Brain microvascular endothelial cell (primary cell): ENCODE data around the gene ALDH18A1.

Experiments used
- DNase-seq: peaks from one replicate; pipeline ENCODE4 v3.0.0-alpha.2; 2020
- H3K27ac ChIP-seq: fragments of 250-450 bp; sonication (Bioruptor Pico); 2 replicates; pipeline ENCODE4 v1.5.1; 2020; ENCODE audit warnings: mild to moderate bottlenecking, moderate library complexity
- H3K27me3 ChIP-seq: fragments of 250-450 bp; sonication (Bioruptor Pico); replicated peaks from 2 replicates; pipeline ENCODE4 v1.5.1; 2020; ENCODE audit warnings: mild to moderate bottlenecking
- H3K36me3 ChIP-seq: fragments of 250-450 bp; sonication (Bioruptor Pico); replicated peaks from 2 replicates; pipeline ENCODE4 v1.5.1; 2020; ENCODE audit warnings: mild to moderate bottlenecking
- H3K4me3 ChIP-seq: 2 replicates; pipeline ENCODE4 v1.5.1; 2011; ENCODE audit warnings: low read depth, mild to moderate bottlenecking, control low read depth, low read length, moderate library complexity
- in situ Hi-C: cut with HindIII; loops from 2 replicates; pipeline ENCODE4 v1.10.0; 2017; ENCODE audit warnings: low sequenced_read_pairs, low pct_ligation_motif_present
- TF ChIP-seq, protein P1 (sequence below): IDR thresholded peaks from 2 replicates; pipeline ENCODE4 v1.5.1; 2011; ENCODE audit warnings: low read depth, mild to moderate bottlenecking, moderate library complexity, low read length, control low read depth, inconsistent platforms; ENCODE audit errors: missing control alignments

Gene ALDH18A1

DNA sequence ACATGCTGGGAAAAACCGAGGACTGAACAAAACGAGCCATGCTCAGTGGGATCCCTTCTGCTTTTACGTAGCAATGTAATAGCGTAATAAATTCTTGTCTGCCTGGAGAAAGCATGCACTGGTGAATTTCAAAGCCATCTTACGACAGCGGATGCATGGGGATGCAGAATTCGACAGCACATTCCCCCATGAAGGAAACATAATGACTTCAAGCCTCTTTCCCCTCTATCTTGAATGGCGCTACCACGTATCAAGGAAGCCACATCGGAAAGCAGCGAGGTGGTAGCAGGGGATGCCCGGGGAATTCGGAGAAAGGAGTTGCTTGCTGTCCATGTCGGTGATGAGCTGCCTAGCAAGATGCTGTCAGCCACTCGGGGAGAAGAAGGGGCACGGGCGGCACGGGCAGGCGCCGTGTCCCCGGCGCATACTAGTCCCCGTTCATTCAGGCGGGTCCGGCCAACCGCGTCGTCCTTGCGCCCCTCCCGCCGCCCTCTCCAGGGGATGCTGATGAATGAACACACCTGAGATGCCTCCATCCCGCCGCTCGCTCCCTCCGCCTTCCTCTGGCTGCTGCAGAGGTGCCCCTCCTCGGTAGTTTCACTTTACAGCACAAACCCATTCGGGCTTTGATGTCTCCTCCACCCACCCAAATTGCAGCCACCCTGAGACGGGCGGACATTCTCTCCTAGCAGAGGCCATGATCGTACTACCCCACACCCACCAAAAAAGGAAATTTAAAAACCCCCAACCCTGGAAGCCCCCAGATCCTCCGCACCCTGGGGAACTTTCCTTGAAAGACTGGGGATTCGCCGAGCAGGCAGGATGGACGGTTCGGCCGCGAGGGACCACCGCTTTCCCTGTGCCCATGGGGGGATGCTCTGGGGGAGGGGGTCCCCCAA is 96.0 kb downstream of the ALDH18A1 start:
- H3K27ac ChIP-seq: no peak overlapping the region
- H3K27me3 ChIP-seq: peaks cover 11% of the 10 kb centered on the region
- peak overlapping the region; percentile 70 for H3K4me3 ChIP-seq
- in situ Hi-C loops: no loop called here
- DNase-seq: peak; percentile 1
- TF ChIP-seq, protein P1, sequence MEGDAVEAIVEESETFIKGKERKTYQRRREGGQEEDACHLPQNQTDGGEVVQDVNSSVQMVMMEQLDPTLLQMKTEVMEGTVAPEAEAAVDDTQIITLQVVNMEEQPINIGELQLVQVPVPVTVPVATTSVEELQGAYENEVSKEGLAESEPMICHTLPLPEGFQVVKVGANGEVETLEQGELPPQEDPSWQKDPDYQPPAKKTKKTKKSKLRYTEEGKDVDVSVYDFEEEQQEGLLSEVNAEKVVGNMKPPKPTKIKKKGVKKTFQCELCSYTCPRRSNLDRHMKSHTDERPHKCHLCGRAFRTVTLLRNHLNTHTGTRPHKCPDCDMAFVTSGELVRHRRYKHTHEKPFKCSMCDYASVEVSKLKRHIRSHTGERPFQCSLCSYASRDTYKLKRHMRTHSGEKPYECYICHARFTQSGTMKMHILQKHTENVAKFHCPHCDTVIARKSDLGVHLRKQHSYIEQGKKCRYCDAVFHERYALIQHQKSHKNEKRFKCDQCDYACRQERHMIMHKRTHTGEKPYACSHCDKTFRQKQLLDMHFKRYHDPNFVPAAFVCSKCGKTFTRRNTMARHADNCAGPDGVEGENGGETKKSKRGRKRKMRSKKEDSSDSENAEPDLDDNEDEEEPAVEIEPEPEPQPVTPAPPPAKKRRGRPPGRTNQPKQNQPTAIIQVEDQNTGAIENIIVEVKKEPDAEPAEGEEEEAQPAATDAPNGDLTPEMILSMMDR: no peak
- H3K36me3 ChIP-seq: no peaks in the 10 kb centered on the region

DNA sequence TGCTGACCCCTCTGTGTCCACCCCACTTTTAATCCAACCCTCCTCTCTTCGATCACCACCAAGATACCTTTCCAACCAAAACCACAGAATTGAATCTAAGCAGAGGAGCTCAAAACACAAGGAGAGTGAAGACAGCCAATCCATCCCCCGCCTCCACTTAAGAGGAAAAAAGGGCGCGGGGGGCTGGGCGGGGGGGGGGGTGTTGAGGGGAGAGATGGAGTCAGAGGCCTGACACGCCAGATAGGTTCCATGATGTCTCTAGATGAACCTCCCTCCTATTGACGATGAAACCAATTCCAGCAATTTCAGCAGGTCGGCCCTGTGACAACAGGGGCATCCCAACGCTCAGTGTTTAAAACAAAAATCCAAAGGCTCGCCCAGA is 96.6 kb downstream of the ALDH18A1 start:
- Histone ChIP-seq H3K36me3 (no peaks in the 10 kb centered on the region), H3K4me3 (no peak overlapping the region), H3K27ac (no peak overlapping the region), H3K27me3 (peaks cover 11% of the 10 kb centered on the region)
- TF ChIP-seq, protein P1: no peak
- in situ Hi-C loops: no loop called here
- DNase-seq: no peak

GRCh38 chr10:95559471-95559870 is 97.0 kb downstream of the ALDH18A1 start:
- DNase-seq: no peak
- Histone ChIP-seq H3K27ac (no peak overlapping the region), H3K4me3 (no peak overlapping the region), H3K27me3 (peaks cover 11% of the 10 kb centered on the region), H3K36me3 (no peaks in the 10 kb centered on the region)
- in situ Hi-C loops: no loop called here
- TF ChIP-seq, protein P1: no peak

DNA sequence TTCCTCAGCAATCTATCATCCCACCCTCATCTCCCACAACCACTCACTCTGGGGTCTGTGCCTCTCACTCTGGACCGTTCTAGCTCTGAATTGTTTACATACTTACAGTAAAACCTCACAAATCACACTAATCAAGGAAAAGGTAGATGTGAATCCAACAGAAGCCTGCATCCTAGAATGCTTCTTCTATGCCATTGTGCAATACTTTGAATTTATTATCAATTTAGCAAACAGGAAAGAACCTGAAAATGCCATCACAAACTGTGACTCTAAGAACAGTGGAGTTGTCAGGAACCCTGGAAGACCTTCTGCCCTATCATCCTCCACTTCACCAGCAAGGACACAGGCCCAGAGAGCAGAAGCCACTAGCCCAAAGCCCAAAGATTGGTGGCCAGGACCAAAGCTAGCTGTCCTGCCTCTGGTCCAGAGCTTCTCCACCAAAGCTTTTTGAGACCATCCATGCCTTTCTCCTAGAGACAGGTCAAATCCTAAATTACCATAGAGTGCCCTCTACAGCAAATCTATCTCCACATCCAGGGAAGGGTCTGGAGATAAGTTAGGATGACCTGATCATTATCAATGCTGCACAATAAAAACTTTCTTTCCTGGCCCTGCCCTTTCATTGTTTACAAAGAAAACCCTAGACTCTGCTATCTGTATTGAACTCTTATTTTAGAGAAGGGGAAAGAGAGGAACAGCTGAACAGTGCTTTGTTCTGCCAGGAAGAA is 97.8 kb downstream of the ALDH18A1 start:
- Histone ChIP-seq H3K27ac (no peak overlapping the region), H3K4me3 (no peak overlapping the region), H3K36me3 (no peaks in the 10 kb centered on the region), H3K27me3 (peaks cover 11% of the 10 kb centered on the region)
- in situ Hi-C loops: no loop called here
- DNase-seq: no peak
- TF ChIP-seq, protein P1: no peak

DNA sequence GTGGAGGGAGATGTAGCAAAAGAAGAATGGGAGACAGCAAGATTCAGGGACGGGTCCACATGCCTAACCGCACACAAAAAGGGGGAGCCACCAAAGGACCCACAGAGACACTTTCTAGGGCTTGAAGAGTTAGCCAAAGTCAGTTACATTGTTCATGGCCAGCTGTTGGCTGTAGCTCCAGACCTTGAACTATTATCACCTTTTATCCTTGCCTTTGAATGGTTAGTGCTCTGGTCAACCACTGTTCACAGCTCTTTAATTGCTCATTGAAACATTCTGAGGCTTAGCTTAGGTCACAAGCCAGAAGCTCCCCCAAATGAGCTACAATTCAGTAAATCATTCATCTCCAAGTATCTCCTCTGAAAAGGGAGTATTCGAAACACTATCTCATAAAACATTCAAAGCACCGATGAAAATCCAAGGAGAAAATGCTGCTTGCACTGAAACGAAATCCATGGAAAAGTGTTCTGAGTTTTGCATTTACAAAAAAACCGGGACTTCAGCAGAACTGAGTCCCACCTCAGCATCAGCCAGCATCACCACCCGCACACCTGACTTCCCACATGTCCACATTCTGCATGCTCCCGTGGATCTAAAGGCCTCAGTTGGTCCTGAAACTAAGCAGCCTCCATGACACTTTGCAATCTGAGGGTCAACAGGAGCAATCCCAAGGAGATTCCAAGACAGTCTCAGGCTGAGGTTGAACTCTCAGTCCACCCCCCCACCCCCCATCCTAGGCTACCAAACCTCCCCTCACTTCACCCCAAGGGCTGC is 99.3 kb downstream of the ALDH18A1 start:
- H3K27ac ChIP-seq: no peak overlapping the region
- TF ChIP-seq, protein P1: no peak
- H3K27me3 ChIP-seq: peaks cover 11% of the 10 kb centered on the region
- in situ Hi-C loops: no loop called here
- DNase-seq: no peak
- no peak overlapping the region for H3K4me3 ChIP-seq
- H3K36me3 ChIP-seq: no peaks in the 10 kb centered on the region
